DOHH2 (cell line): ENCODE results near the gene ACADSB.

ENCODE experiments used
- CTCF ChIP-seq: fragments of 200-600 bp; sonication (generic); IDR thresholded peaks from one replicate; pipeline ENCODE4 v1.5.1; 2014; ENCODE audit warnings: antibody characterized with exemption, mild to moderate bottlenecking, low read depth, low read length; ENCODE audit not compliant: poor library complexity, severe bottlenecking
- EZH2phosphoT487 ChIP-seq: fragments of 200-600 bp; sonication (generic); IDR thresholded peaks from 2 replicates; pipeline ENCODE4 v1.6.1; 2017; ENCODE audit warnings: borderline replicate concordance, mild to moderate bottlenecking, antibody characterized with exemption, low read length, moderate library complexity, mixed read lengths

GRCh38 chr10:123103944-123104343 lies 95.1 kb downstream of the ACADSB start:
- TF ChIP-seq CTCF (no peak), EZH2phosphoT487 (no peak)
